ENCODE results near the gene FBXL16. TPM values are rescaled to one million over a fixed set of nuclear protein-coding genes. Genes with fewer than 3 reads are reported as not detected.

Gene FBXL16
- polyA plus RNA-seq, 1 of the 3 experiments (the other 2 are of a cell fraction) = 19.8 TPM

- Histone ChIP-seq H3K27me3 (ENCODE audit: insufficient read depth) (no peaks in the 10 kb centered on the region), H4K20me1 (ENCODE audit: insufficient read depth) (peaks cover 24% of the 10 kb centered on the region; the same call in 1 of the 2 replicates), H2AFZ (ENCODE audit: low read depth) (no peak overlapping the region), H3F3A (replicated peaks; ENCODE audit: insufficient read depth) (peaks cover 14% of the 10 kb centered on the region), H3K9me3 (no peaks in the 10 kb centered on the region), H3K4me1 (ENCODE audit: control insufficient read depth in 1 of 2, insufficient read depth in 2 of 2, low read depth in 1 of 2, low read length in 1 of 2) (peaks cover 12 to 53% of the 10 kb centered on the region in 2 experiments; a peak in 3 of 4 replicates), H3K4me3 (ENCODE audit: low read depth in 2 of 2, low read length in 1 of 2) (no peak overlapping the region), H3K4me2 (0 out of 2 replicates have a peak overlapping the region, but pooled peaks have one; percentile 4), H3K9ac (no peak overlapping the region), H3K79me2 (ENCODE audit: insufficient read depth) (peaks cover 2% of the 10 kb centered on the region; the same call in 1 of the 2 replicates), H3K27ac (ENCODE audit: low read depth in 2 of 2, low read length in 1 of 2) (peak overlapping the region in 1 of 2 experiments; percentile 99; a peak in 2 of 4 replicates), H3K36me3 (replicated peaks in 1 of 2; ENCODE audit: control insufficient read depth in 1 of 2, insufficient read depth in 2 of 2, low read length in 1 of 2) (peaks cover 0 to 6% of the 10 kb centered on the region in 2 experiments), H3K9me2 (no peaks in the 10 kb centered on the region)
- CTCF ChIA-PET = interaction anchor here (0.6 to 22.4 kb wide), 6 partner anchors 6 to 67 kb away, joined by 3 to 358 read pairs (median 26); partner anchors contain the start of genes ANTKMT, CCDC78, CIAO3 and FBXL16
- no peak for TF ChIP-seq MXI1 (IDR thresholded peaks at IDR 0.05; ENCODE audit: low read depth, low read length)
- TF ChIP-seq CHD2 (IDR thresholded peaks at IDR 0.05; ENCODE audit: low read length, partially characterized antibody) = no peak
- no peak for TF ChIP-seq TAF1 (IDR thresholded peaks at IDR 0.05; ENCODE audit: borderline replicate concordance, low read depth, low read length)
- no peak for TF ChIP-seq GABPA (IDR thresholded peaks at IDR 0.05; ENCODE audit: low read depth)
- no peak for TF ChIP-seq FOSL2 (IDR thresholded peaks at IDR 0.05; ENCODE audit: borderline replicate concordance, low read depth)
- TF ChIP-seq SIN3A (IDR thresholded peaks at IDR 0.05; ENCODE audit: borderline replicate concordance, low read depth, low read length) = no peak
- TF ChIP-seq, protein P1, sequence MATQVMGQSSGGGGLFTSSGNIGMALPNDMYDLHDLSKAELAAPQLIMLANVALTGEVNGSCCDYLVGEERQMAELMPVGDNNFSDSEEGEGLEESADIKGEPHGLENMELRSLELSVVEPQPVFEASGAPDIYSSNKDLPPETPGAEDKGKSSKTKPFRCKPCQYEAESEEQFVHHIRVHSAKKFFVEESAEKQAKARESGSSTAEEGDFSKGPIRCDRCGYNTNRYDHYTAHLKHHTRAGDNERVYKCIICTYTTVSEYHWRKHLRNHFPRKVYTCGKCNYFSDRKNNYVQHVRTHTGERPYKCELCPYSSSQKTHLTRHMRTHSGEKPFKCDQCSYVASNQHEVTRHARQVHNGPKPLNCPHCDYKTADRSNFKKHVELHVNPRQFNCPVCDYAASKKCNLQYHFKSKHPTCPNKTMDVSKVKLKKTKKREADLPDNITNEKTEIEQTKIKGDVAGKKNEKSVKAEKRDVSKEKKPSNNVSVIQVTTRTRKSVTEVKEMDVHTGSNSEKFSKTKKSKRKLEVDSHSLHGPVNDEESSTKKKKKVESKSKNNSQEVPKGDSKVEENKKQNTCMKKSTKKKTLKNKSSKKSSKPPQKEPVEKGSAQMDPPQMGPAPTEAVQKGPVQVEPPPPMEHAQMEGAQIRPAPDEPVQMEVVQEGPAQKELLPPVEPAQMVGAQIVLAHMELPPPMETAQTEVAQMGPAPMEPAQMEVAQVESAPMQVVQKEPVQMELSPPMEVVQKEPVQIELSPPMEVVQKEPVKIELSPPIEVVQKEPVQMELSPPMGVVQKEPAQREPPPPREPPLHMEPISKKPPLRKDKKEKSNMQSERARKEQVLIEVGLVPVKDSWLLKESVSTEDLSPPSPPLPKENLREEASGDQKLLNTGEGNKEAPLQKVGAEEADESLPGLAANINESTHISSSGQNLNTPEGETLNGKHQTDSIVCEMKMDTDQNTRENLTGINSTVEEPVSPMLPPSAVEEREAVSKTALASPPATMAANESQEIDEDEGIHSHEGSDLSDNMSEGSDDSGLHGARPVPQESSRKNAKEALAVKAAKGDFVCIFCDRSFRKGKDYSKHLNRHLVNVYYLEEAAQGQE (IDR thresholded peaks at IDR 0.05; ENCODE audit: low read depth, low read length) = no peak
- no peak for TF ChIP-seq USF2 (IDR thresholded peaks at IDR 0.05; ENCODE audit: borderline replicate concordance, low read depth, low read length)
- TF ChIP-seq ELF1 (IDR thresholded peaks at IDR 0.05) = no peak
- no peak for TF ChIP-seq NFIC (IDR thresholded peaks at IDR 0.05; ENCODE audit: borderline replicate concordance)
- no peak for TF ChIP-seq TEAD4 (IDR thresholded peaks at IDR 0.05; ENCODE audit: borderline replicate concordance, insufficient read depth)
- TF ChIP-seq, protein P2, sequence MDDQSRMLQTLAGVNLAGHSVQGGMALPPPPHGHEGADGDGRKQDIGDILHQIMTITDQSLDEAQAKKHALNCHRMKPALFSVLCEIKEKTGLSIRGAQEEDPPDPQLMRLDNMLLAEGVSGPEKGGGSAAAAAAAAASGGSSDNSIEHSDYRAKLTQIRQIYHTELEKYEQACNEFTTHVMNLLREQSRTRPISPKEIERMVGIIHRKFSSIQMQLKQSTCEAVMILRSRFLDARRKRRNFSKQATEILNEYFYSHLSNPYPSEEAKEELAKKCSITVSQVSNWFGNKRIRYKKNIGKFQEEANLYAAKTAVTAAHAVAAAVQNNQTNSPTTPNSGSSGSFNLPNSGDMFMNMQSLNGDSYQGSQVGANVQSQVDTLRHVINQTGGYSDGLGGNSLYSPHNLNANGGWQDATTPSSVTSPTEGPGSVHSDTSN (IDR thresholded peaks at IDR 0.05) = no peak
- no peak for TF ChIP-seq MAX (IDR thresholded peaks at IDR 0.05; ENCODE audit: low read depth)
- TF ChIP-seq SMC3 (IDR thresholded peaks at IDR 0.05; ENCODE audit: low read depth, low read length) = no peak
- TF ChIP-seq, protein P3, sequence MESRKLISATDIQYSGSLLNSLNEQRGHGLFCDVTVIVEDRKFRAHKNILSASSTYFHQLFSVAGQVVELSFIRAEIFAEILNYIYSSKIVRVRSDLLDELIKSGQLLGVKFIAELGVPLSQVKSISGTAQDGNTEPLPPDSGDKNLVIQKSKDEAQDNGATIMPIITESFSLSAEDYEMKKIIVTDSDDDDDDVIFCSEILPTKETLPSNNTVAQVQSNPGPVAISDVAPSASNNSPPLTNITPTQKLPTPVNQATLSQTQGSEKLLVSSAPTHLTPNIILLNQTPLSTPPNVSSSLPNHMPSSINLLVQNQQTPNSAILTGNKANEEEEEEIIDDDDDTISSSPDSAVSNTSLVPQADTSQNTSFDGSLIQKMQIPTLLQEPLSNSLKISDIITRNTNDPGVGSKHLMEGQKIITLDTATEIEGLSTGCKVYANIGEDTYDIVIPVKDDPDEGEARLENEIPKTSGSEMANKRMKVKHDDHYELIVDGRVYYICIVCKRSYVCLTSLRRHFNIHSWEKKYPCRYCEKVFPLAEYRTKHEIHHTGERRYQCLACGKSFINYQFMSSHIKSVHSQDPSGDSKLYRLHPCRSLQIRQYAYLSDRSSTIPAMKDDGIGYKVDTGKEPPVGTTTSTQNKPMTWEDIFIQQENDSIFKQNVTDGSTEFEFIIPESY (IDR thresholded peaks at IDR 0.05; ENCODE audit: borderline replicate concordance, low read depth) = no peak
- TF ChIP-seq EP300 (IDR thresholded peaks at IDR 0.05; ENCODE audit: borderline replicate concordance in 1 of 2, low read depth in 1 of 2, low read length in 1 of 2) = no peak
- TF ChIP-seq NRF1 (IDR thresholded peaks at IDR 0.05; ENCODE audit: low read depth, low read length) = no peak
- no peak for TF ChIP-seq RXRA (IDR thresholded peaks at IDR 0.05; ENCODE audit: borderline replicate concordance, low read depth)
- TF ChIP-seq, protein P4, sequence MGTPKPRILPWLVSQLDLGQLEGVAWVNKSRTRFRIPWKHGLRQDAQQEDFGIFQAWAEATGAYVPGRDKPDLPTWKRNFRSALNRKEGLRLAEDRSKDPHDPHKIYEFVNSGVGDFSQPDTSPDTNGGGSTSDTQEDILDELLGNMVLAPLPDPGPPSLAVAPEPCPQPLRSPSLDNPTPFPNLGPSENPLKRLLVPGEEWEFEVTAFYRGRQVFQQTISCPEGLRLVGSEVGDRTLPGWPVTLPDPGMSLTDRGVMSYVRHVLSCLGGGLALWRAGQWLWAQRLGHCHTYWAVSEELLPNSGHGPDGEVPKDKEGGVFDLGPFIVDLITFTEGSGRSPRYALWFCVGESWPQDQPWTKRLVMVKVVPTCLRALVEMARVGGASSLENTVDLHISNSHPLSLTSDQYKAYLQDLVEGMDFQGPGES (IDR thresholded peaks at IDR 0.05; ENCODE audit: low read depth, low read length) = no peak
- no peak for TF ChIP-seq MEF2A (IDR thresholded peaks at IDR 0.05; ENCODE audit: borderline replicate concordance, low read depth)
- POLR2A ChIA-PET = interaction anchor here (0.9 to 3.8 kb wide), 3 partner anchors 10 to 64 kb away, joined by 3 to 19 read pairs (median 16); no protein-coding TSS in a partner anchor
- 90% methylated on average over 6 of the region's 6 CpGs for WGBS (ENCODE audit: low lambda C conversion rate)
- DNase-seq = no peak
These were observed 13.3 kb upstream of the FBXL16 start for GRCh38 chr16:718922-719321.
